GM06990 (cell line): Measurements from ENCODE around the gene TAF6.

Source experiments
- DNase-seq: peaks from one replicate; pipeline ENCODE4 v3.0.0-alpha.2; 2011; ENCODE audit not compliant: insufficient read length; ENCODE audit errors: extremely low read depth
- H3K27me3 ChIP-seq: replicated peaks from 2 replicates; pipeline ENCODE4 v1.6.0; 2011; ENCODE audit warnings: low read length; ENCODE audit not compliant: control insufficient read depth, insufficient read depth
- H3K36me3 ChIP-seq: 2 replicates; pipeline ENCODE4 v1.5.1; 2011; ENCODE audit warnings: low read length; ENCODE audit not compliant: control insufficient read depth, insufficient read depth
- H3K4me3 ChIP-seq: replicated peaks from 2 replicates; pipeline ENCODE4 v1.5.1; 2011; ENCODE audit warnings: low read depth, mild to moderate bottlenecking, control low read depth, low read length
- TF ChIP-seq, protein P1 (sequence below): IDR thresholded peaks from 2 replicates; pipeline ENCODE4 v1.5.1; 2011; ENCODE audit warnings: low read length, control low read depth, mild to moderate bottlenecking, inconsistent platforms; ENCODE audit not compliant: insufficient read depth, poor library complexity, severe bottlenecking

Gene TAF6

DNA sequence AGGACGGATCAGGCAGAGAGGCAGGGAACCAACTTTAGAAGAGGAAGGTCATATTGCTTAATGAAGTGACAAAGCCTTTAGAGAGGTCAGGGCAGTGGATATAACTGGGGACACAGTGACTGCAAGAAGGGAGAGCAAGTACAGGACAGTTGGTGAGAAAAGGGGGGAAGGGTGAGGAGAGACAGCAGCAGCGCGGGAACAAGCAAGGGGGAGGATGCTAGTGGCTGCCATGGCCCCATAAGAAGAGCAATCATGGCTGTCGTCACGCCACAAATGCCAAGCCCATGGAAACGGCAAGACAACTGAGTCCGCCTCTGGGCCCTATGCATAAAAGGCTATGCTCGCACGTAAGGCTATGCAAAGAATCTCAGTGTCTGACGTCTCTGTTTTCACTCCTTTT, 46.7 kb downstream of the TAF6 start:
- TF ChIP-seq, protein P1, sequence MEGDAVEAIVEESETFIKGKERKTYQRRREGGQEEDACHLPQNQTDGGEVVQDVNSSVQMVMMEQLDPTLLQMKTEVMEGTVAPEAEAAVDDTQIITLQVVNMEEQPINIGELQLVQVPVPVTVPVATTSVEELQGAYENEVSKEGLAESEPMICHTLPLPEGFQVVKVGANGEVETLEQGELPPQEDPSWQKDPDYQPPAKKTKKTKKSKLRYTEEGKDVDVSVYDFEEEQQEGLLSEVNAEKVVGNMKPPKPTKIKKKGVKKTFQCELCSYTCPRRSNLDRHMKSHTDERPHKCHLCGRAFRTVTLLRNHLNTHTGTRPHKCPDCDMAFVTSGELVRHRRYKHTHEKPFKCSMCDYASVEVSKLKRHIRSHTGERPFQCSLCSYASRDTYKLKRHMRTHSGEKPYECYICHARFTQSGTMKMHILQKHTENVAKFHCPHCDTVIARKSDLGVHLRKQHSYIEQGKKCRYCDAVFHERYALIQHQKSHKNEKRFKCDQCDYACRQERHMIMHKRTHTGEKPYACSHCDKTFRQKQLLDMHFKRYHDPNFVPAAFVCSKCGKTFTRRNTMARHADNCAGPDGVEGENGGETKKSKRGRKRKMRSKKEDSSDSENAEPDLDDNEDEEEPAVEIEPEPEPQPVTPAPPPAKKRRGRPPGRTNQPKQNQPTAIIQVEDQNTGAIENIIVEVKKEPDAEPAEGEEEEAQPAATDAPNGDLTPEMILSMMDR = no peak
- Histone ChIP-seq H3K4me3 (no peak overlapping the region), H3K27me3 (no peaks in the 10 kb centered on the region), H3K36me3 (peaks cover 56% of the 10 kb centered on the region)
- DNase-seq = no peak

DNA sequence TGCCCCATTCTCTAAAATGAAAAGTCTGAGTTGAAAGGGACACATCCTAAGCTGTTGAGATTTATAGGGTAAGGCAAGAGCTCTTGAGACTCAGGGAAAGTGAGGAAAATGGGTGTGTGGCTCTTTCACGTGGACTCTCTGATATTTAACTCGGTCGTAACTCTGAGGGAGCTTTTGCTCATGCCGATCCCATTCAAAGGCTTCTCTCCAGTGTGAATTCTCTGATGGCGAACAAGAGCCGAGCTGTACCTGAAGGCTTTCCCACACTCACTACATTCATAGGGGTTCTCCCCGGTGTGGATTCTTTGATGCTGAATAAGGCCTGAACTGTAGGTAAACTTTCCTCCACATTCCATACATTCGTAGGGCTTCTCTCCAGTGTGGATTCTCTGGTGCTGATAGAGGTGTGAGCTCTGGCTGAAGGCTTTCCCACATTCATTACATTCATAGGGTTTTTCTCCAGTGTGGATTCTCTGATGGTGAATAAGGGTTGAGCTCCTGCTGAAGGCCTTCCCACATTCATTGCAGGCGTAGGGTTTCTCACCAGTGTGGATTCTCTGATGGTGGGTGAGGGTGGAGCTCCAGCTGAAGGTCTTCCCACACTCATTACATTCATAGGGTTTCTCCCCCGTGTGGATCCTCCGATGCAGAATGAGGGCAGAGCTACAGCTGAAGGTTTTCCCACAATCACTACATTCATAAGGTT, 48.0 kb downstream of the TAF6 start:
- peaks cover 52% of the 10 kb centered on the region for H3K36me3 ChIP-seq
- TF ChIP-seq, protein P1 = no peak
- no peak for DNase-seq
- no peaks in the 10 kb centered on the region for H3K27me3 ChIP-seq
- H3K4me3 ChIP-seq = no peak overlapping the region

DNA sequence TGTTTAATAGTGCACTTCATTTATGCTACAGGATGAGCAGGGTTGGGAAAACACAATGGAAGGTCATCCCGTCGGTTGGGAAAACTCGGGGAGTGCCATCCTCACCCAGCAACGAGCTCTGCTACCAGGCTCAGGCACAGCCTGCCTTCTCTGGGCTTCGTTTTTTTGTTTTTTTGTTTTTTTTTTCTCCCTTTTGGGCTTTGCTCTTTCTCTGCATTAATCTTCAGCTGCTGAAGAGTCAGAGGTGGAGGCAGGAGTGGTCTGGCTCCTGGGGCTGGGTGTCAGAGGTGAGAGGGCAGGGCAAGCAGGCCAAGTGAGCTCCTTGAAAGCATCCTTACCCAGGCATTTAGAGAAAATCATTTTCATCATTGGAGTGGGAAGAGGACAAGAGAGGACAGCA, 49.2 kb downstream of the TAF6 start:
- Histone ChIP-seq H3K36me3 (peaks cover 45% of the 10 kb centered on the region), H3K27me3 (no peaks in the 10 kb centered on the region), H3K4me3 (no peak overlapping the region)
- TF ChIP-seq, protein P1 = no peak
- no peak for DNase-seq

DNA sequence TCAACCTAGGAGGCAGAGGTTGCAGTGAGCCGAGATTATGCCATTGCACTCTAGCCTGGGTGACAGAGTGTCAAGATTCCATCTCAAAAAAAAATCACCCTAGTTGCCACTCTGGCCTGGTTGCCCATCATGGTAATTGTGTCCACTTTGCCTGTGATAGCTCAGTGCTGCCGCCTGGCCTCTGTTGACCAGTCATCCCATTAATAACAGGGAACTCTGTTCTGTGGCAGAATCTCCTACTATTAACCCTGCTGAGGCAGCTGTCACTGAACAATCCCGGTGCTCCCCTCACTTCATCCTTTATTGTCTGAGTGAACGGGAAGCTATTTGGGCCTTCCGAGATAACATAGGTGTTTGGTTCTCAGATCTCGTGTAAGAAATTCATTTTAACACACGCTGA, 52.2 kb downstream of the TAF6 start:
- Histone ChIP-seq H3K36me3 (peaks cover 28% of the 10 kb centered on the region), H3K27me3 (no peaks in the 10 kb centered on the region), H3K4me3 (no peak overlapping the region)
- TF ChIP-seq, protein P1 = no peak
- no peak for DNase-seq

DNA sequence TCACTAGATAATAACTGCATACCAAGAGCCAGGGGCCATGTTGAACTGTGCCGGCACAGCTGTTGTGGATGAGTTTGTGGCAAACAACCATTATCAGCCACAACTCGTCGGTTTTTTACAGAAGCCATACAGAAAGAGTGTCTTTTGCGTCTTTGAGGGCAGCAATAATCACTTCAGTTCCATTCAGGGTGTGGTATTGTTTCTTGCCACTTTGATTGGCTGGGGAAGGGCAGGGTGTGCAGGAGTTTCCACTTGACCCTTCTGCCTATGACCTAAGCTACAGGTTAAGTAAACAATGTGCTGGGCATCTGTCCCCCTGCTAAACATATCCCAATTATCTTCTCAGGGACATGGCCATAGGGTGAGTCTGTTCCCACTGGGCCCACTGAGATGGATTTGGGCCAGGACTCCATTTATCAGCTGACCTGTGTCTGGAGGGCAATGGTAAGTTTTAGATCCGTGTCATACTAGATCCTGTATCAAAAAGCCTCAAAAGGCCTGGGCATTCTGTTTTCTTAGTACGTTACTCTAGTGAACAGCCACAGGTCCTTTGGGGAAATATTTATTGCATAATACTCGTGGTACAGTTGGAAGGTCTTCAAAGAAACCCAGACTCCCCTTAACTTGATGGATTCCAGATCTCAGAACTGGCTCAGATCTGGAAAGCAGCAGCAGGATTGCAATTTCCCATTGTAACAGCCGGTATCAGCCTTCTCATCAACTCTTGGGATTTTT, 53.5 kb downstream of the TAF6 start:
- H3K27me3 ChIP-seq = no peaks in the 10 kb centered on the region
- H3K36me3 ChIP-seq = peaks cover 18% of the 10 kb centered on the region
- TF ChIP-seq, protein P1 = no peak
- H3K4me3 ChIP-seq = no peak overlapping the region
- no peak for DNase-seq

DNA sequence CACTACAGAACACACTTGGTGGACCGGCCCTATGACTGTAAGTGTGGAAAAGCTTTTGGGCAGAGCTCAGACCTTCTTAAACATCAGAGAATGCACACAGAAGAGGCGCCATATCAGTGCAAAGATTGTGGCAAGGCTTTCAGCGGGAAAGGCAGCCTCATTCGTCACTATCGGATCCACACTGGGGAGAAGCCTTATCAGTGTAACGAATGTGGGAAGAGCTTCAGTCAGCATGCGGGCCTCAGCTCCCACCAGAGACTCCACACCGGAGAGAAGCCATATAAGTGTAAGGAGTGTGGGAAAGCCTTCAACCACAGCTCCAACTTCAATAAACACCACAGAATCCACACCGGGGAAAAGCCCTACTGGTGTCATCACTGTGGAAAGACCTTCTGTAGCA, 55.0 kb downstream of the TAF6 start:
- H3K27me3 ChIP-seq = no peaks in the 10 kb centered on the region
- DNase-seq = no peak
- TF ChIP-seq, protein P1 = no peak
- peaks cover 10% of the 10 kb centered on the region for H3K36me3 ChIP-seq
- H3K4me3 ChIP-seq = no peak overlapping the region
